Measurements from ENCODE around the gene TMEM212. TPM values are rescaled to one million over a fixed set of nuclear protein-coding genes. Genes with fewer than 3 reads are reported as not detected.
A peak's percentile ranks its signal among the peaks of the same experiment; 100 is the strongest.

The TMEM212 gene
- total and polyA plus RNA-seq, 2 donors (not counting 3 experiments of a cell fraction or from before 2014, with no cell fraction given) = not detected

DNA sequence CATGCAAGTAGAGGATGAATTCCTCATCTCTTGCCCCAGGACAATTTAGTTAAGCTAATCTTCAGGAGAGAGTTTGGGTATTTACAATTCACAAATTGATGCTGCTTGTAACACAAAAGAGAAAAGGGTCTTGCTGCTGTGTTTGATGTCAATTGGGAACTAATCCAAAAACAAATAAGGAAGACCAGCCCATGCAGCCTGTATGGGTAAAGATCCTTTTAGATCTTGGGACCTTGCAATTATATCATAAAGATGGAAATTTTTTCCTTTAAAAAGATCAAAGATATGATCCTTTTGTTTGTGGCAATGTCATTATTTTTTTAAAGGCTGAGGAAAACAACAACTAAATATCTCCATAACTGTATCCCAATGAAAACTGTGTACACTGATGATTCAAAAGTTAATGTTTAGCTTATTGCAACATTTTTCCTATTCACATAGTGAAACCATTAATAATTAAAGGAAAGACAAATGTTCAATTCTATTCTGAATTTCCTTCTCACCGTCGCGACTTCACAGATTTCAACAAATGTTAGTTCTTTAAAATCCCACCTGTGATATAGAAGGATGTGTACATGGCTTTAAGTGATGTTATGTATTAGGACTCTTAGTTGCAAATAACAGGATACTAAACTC, 40.2 kb downstream of the TMEM212 start:
- Histone ChIP-seq H3K79me2 (ENCODE audit: control insufficient read depth, insufficient read depth, low read length) (no peaks in the 10 kb centered on the region), H3K27ac (ENCODE audit: insufficient read depth, low read depth, low read length) (no peak overlapping the region), H3K9me1 (replicated peaks; ENCODE audit: control insufficient read depth, extremely low read depth, insufficient read depth, low read length) (no peaks in the 10 kb centered on the region), H3K9me3 (replicated peaks; ENCODE audit: control insufficient read depth, insufficient read depth, low read length) (no peaks in the 10 kb centered on the region), H2AFZ (ENCODE audit: low read depth, low read length) (no peak overlapping the region), H3K27me3 (ENCODE audit: control insufficient read depth in 2 of 2, insufficient read depth in 2 of 2, low read length in 2 of 2) (no peaks in the 10 kb centered on the region), H3K4me3 (replicated peaks in 1 of 3; ENCODE audit: insufficient read depth in 1 of 3, low read depth in 1 of 3, low read length in 3 of 3) (no peak overlapping the region), H3K9ac (replicated peaks; ENCODE audit: extremely low read depth, insufficient read depth, low read length) (no peak overlapping the region), H3K36me3 (ENCODE audit: control insufficient read depth in 2 of 2, extremely low read depth in 1 of 2, insufficient read depth in 2 of 2, low read length in 2 of 2) (no peaks in the 10 kb centered on the region), H3K4me2 (ENCODE audit: insufficient read depth, low read length) (no peak overlapping the region), H4K20me1 (replicated peaks; ENCODE audit: control insufficient read depth, extremely low read depth, insufficient read depth, low read length) (no peaks in the 10 kb centered on the region), H3K4me1 (ENCODE audit: control insufficient read depth, extremely low read depth, insufficient read depth, low read length) (peaks cover 2% of the 10 kb centered on the region)
- intact Hi-C loops (cut with micrococcal nuclease) (no loop called here), dilution Hi-C loops (cut with MboI; ENCODE audit: extremely low pct_ligation_motif_present, low sequenced_read_pairs) (no loop called here)
- TF ChIP-seq, protein P1, sequence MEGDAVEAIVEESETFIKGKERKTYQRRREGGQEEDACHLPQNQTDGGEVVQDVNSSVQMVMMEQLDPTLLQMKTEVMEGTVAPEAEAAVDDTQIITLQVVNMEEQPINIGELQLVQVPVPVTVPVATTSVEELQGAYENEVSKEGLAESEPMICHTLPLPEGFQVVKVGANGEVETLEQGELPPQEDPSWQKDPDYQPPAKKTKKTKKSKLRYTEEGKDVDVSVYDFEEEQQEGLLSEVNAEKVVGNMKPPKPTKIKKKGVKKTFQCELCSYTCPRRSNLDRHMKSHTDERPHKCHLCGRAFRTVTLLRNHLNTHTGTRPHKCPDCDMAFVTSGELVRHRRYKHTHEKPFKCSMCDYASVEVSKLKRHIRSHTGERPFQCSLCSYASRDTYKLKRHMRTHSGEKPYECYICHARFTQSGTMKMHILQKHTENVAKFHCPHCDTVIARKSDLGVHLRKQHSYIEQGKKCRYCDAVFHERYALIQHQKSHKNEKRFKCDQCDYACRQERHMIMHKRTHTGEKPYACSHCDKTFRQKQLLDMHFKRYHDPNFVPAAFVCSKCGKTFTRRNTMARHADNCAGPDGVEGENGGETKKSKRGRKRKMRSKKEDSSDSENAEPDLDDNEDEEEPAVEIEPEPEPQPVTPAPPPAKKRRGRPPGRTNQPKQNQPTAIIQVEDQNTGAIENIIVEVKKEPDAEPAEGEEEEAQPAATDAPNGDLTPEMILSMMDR (IDR thresholded peaks at IDR 0.05; ENCODE audit: extremely low read depth in 1 of 2, insufficient read depth in 1 of 2, low read depth in 1 of 2, low read length in 2 of 2) = no peak
- no peak for TF ChIP-seq EZH2 (IDR thresholded peaks at IDR 0.05; ENCODE audit: borderline replicate concordance, low read depth, low read length, severe bottlenecking)
- no peak for TF ChIP-seq POLR2AphosphoS5 (IDR thresholded peaks at IDR 0.05; ENCODE audit: insufficient read depth, low read depth, low read length)
- no peak for TF ChIP-seq JUN (IDR thresholded peaks at IDR 0.05; ENCODE audit: borderline replicate concordance, insufficient read depth, insufficient read length, low read depth)
- TF ChIP-seq MYC (IDR thresholded peaks at IDR 0.05; ENCODE audit: low read depth, low read length) = no peak
- no peak for TF ChIP-seq GATA2 (IDR thresholded peaks at IDR 0.05; ENCODE audit: insufficient read depth, insufficient read length, low read depth, low read length)
- no peak for TF ChIP-seq FOS (IDR thresholded peaks at IDR 0.05; ENCODE audit: borderline replicate concordance, insufficient read depth, low read length)
- TF ChIP-seq, protein P2, sequence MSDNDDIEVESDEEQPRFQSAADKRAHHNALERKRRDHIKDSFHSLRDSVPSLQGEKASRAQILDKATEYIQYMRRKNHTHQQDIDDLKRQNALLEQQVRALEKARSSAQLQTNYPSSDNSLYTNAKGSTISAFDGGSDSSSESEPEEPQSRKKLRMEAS (IDR thresholded peaks at IDR 0.05; ENCODE audit: insufficient read depth, insufficient read length) = no peak
- TF ChIP-seq POLR2A (IDR thresholded peaks at IDR 0.05; ENCODE audit: low read depth, low read length) = no peak
- no peak for FAIRE-seq
- CTCF ChIA-PET = interaction anchor here (1.0 kb wide), 1 partner anchor 9 kb away, joined by 5 read pairs; no protein-coding TSS in a partner anchor
- POLR2A ChIA-PET = no interaction called here
- peak; percentile 12 for DNase-seq (ENCODE audit: low read depth, low spot score)
- BruUV-seq (replicated peaks) = no TSS peak

Data from endothelial cell of umbilical vein (primary cell).